Measurements from ENCODE around the gene ORAI3. TPM values are rescaled to one million over a fixed set of nuclear protein-coding genes. Genes with fewer than 3 reads are reported as not detected.

Gene ORAI3
- total RNA-seq, 1 experiment from 2014 or later, result 10.8 TPM

DNA sequence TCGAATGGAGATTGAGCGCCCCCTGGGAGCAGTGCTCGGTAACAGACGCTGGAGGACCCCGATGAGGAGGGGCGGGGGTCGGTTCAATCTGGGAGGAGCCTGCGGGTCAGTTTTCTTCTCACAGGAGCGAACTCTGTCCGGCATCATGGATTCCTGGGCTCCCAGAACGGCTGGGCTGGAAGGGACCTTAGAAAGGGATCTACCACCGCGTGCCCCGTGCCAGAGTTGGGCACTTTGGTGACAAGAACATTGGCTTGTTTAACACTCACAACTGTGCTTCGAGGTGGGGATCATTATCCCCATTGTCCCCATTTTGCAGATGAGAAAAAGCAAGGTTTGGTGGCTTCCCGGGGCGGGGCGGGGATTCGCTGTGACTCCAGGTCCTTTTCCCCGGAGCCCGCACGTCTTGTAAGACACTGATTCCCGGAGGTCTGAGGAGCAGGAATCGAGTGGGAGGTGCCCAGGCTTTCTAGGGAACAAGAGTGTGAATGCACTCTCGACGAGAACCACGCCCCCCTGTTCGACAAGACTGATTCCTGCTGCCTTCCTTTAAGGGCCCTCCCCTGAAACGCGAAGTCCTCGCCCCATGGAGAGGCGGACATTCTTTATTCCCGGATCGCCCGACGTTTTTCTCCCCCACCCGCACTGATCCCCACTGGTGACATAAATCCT is 27.0 kb upstream of the ORAI3 start:
- POLR2A ChIA-PET, result interaction anchor here (0.9 kb wide), 1 partner anchor 21 kb away, joined by 3 read pairs; no protein-coding TSS in a partner anchor
- Mint-ChIP-seq H3K9me3 (no peaks in the 10 kb centered on the region), H3K36me3 (peaks cover 9% of the 10 kb centered on the region; the same call in 1 of the 2 replicates), H3K4me1 (peaks cover 17% of the 10 kb centered on the region), H3K4me3 (peak overlapping the region; percentile 99), H3K27me3 (ENCODE audit: low read depth) (no peaks in the 10 kb centered on the region; the same call in 1 of the 2 replicates), H3K27ac (peak overlapping the region; percentile 99)
- peak; percentile 98 for DNase-seq (ENCODE audit: low spot score)
- CTCF ChIA-PET, result interaction anchor here (0.7 to 1.8 kb wide), 2 partner anchors 20 to 77 kb away, joined by 3 to 10 read pairs; no protein-coding TSS in a partner anchor
- TF ChIP-seq, protein P1, sequence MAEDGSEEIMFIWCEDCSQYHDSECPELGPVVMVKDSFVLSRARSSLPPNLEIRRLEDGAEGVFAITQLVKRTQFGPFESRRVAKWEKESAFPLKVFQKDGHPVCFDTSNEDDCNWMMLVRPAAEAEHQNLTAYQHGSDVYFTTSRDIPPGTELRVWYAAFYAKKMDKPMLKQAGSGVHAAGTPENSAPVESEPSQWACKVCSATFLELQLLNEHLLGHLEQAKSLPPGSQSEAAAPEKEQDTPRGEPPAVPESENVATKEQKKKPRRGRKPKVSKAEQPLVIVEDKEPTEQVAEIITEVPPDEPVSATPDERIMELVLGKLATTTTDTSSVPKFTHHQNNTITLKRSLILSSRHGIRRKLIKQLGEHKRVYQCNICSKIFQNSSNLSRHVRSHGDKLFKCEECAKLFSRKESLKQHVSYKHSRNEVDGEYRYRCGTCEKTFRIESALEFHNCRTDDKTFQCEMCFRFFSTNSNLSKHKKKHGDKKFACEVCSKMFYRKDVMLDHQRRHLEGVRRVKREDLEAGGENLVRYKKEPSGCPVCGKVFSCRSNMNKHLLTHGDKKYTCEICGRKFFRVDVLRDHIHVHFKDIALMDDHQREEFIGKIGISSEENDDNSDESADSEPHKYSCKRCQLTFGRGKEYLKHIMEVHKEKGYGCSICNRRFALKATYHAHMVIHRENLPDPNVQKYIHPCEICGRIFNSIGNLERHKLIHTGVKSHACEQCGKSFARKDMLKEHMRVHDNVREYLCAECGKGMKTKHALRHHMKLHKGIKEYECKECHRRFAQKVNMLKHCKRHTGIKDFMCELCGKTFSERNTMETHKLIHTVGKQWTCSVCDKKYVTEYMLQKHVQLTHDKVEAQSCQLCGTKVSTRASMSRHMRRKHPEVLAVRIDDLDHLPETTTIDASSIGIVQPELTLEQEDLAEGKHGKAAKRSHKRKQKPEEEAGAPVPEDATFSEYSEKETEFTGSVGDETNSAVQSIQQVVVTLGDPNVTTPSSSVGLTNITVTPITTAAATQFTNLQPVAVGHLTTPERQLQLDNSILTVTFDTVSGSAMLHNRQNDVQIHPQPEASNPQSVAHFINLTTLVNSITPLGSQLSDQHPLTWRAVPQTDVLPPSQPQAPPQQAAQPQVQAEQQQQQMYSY (CRISPR knock-in tag; IDR thresholded peaks at IDR 0.05), result peak; percentile 67
- TF ChIP-seq KAT7 (CRISPR knock-in tag; IDR thresholded peaks at IDR 0.05; ENCODE audit: borderline replicate concordance), result no peak
- TF ChIP-seq, protein P2, sequence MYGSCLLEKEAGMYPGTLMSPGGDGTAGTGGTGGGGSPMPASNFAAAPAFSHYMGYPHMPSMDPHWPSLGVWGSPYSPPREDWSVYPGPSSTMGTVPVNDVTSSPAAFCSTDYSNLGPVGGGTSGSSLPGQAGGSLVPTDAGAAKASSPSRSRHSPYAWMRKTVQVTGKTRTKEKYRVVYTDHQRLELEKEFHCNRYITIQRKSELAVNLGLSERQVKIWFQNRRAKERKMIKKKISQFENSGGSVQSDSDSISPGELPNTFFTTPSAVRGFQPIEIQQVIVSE (CRISPR knock-in tag; IDR thresholded peaks at IDR 0.05; ENCODE audit: borderline replicate concordance), result no peak
- TF ChIP-seq FOXK1 (CRISPR knock-in tag; IDR thresholded peaks at IDR 0.05), result peak; percentile 62; the same call in 1 of the 2 replicates
- TF ChIP-seq, protein P3, sequence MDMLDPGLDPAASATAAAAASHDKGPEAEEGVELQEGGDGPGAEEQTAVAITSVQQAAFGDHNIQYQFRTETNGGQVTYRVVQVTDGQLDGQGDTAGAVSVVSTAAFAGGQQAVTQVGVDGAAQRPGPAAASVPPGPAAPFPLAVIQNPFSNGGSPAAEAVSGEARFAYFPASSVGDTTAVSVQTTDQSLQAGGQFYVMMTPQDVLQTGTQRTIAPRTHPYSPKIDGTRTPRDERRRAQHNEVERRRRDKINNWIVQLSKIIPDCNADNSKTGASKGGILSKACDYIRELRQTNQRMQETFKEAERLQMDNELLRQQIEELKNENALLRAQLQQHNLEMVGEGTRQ (CRISPR knock-in tag; IDR thresholded peaks at IDR 0.05), result peak; percentile 14; the same call in 1 of the 2 replicates
- peak; percentile 54; the same call in 1 of the 2 replicates for TF ChIP-seq GABPB1 (CRISPR knock-in tag; IDR thresholded peaks at IDR 0.05)
- peak; percentile 98 for TF ChIP-seq GTF2I (CRISPR knock-in tag; conservative IDR thresholded peaks at IDR 0.05)
- TF ChIP-seq EMX1 (CRISPR knock-in tag; IDR thresholded peaks at IDR 0.05), result 0 out of 2 replicates have a peak, but pooled peaks have one; percentile 63
- TF ChIP-seq, protein P4, sequence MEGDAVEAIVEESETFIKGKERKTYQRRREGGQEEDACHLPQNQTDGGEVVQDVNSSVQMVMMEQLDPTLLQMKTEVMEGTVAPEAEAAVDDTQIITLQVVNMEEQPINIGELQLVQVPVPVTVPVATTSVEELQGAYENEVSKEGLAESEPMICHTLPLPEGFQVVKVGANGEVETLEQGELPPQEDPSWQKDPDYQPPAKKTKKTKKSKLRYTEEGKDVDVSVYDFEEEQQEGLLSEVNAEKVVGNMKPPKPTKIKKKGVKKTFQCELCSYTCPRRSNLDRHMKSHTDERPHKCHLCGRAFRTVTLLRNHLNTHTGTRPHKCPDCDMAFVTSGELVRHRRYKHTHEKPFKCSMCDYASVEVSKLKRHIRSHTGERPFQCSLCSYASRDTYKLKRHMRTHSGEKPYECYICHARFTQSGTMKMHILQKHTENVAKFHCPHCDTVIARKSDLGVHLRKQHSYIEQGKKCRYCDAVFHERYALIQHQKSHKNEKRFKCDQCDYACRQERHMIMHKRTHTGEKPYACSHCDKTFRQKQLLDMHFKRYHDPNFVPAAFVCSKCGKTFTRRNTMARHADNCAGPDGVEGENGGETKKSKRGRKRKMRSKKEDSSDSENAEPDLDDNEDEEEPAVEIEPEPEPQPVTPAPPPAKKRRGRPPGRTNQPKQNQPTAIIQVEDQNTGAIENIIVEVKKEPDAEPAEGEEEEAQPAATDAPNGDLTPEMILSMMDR (IDR thresholded peaks at IDR 0.05), result peak; percentile 84
- 0 out of 2 replicates have a peak, but pooled peaks have one; percentile 19 for TF ChIP-seq ETV6 (CRISPR knock-in tag; IDR thresholded peaks at IDR 0.05)
- peak; percentile 25 for ATAC-seq

DNA sequence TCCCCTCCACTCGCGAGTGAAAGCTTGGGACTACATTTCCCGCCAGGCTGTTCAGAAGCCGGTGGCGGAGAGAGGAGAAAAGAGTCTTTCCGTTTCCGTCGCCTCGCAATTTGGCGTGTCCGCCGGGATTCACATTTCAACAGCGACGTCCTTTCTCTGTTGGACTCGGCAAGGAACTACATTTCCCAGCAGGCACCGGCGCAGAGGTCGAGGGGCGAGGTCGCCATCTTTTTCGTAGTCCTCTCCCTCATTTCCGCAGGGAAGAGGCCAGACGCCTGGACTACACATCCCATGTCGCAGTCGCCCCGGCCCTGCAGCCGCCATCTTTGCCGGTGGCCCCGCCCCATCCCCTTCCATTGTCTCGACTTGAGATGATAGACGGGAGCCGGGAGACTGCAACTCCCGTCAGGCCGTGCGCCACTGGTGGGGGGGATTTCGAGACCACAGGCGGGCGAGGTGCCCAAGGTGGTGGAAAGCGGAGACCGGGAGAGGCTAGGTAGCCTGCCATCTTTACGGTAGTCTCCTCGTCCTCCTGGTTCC is 26.4 kb upstream of the ORAI3 start:
- POLR2A ChIA-PET, result interaction anchor here (0.9 kb wide), 1 partner anchor 21 kb away, joined by 3 read pairs; no protein-coding TSS in a partner anchor
- Mint-ChIP-seq H3K27ac (peak overlapping the region; percentile 100), H3K9me3 (no peaks in the 10 kb centered on the region), H3K4me3 (peak overlapping the region; percentile 99), H3K36me3 (peaks cover 10% of the 10 kb centered on the region; the same call in 1 of the 2 replicates), H3K27me3 (ENCODE audit: low read depth) (no peaks in the 10 kb centered on the region; the same call in 1 of the 2 replicates), H3K4me1 (peaks cover 20% of the 10 kb centered on the region)
- CTCF ChIA-PET, result interaction anchor here (0.7 kb wide), 1 partner anchor 21 kb away, joined by 3 read pairs; no protein-coding TSS in a partner anchor
- DNase-seq (ENCODE audit: low spot score) (peak; percentile 100), ATAC-seq (peak; percentile 72)
- TF ChIP-seq, protein P5, sequence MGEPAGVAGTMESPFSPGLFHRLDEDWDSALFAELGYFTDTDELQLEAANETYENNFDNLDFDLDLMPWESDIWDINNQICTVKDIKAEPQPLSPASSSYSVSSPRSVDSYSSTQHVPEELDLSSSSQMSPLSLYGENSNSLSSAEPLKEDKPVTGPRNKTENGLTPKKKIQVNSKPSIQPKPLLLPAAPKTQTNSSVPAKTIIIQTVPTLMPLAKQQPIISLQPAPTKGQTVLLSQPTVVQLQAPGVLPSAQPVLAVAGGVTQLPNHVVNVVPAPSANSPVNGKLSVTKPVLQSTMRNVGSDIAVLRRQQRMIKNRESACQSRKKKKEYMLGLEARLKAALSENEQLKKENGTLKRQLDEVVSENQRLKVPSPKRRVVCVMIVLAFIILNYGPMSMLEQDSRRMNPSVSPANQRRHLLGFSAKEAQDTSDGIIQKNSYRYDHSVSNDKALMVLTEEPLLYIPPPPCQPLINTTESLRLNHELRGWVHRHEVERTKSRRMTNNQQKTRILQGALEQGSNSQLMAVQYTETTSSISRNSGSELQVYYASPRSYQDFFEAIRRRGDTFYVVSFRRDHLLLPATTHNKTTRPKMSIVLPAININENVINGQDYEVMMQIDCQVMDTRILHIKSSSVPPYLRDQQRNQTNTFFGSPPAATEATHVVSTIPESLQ (CRISPR knock-in tag; IDR thresholded peaks at IDR 0.05), result no peak
- TF ChIP-seq, protein P3 (CRISPR knock-in tag; IDR thresholded peaks at IDR 0.05), result no peak
- no peak for TF ChIP-seq ETV6 (CRISPR knock-in tag; IDR thresholded peaks at IDR 0.05)
- TF ChIP-seq, protein P6, sequence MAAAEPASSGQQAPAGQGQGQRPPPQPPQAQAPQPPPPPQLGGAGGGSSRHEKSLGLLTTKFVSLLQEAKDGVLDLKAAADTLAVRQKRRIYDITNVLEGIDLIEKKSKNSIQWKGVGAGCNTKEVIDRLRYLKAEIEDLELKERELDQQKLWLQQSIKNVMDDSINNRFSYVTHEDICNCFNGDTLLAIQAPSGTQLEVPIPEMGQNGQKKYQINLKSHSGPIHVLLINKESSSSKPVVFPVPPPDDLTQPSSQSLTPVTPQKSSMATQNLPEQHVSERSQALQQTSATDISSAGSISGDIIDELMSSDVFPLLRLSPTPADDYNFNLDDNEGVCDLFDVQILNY (CRISPR knock-in tag; IDR thresholded peaks at IDR 0.05), result 0 out of 2 replicates have a peak, but pooled peaks have one; percentile 33
- peak; percentile 76 for TF ChIP-seq GABPB1 (CRISPR knock-in tag; IDR thresholded peaks at IDR 0.05)
- 0 out of 2 replicates have a peak, but pooled peaks have one; percentile 53 for TF ChIP-seq CREB1 (CRISPR knock-in tag; IDR thresholded peaks at IDR 0.05)
- 0 out of 2 replicates have a peak, but pooled peaks have one; percentile 5 for TF ChIP-seq TEAD1 (CRISPR knock-in tag; IDR thresholded peaks at IDR 0.05)
- peak; percentile 82 for TF ChIP-seq SP1 (CRISPR knock-in tag; conservative IDR thresholded peaks at IDR 0.05)
- TF ChIP-seq NR2C2 (CRISPR knock-in tag; IDR thresholded peaks at IDR 0.05), result peak; percentile 99
- TF ChIP-seq, protein P7, sequence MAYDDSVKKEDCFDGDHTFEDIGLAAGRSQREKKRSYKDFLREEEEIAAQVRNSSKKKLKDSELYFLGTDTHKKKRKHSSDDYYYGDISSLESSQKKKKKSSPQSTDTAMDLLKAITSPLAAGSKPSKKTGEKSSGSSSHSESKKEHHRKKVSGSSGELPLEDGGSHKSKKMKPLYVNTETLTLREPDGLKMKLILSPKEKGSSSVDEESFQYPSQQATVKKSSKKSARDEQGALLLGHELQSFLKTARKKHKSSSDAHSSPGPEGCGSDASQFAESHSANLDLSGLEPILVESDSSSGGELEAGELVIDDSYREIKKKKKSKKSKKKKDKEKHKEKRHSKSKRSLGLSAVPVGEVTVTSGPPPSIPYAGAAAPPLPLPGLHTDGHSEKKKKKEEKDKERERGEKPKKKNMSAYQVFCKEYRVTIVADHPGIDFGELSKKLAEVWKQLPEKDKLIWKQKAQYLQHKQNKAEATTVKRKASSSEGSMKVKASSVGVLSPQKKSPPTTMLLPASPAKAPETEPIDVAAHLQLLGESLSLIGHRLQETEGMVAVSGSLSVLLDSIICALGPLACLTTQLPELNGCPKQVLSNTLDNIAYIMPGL (CRISPR knock-in tag; IDR thresholded peaks at IDR 0.05), result no peak
- peak; percentile 93 for TF ChIP-seq CREM (CRISPR knock-in tag; IDR thresholded peaks at IDR 0.05)

Data from WTC11 (cell line).